NCI-H82 (cell line): ENCODE measurements around the gene ATRIP.

ENCODE experiments used
- DNase-seq: peaks from one replicate; lab custom pipeline; 2025; lab: John Stamatoyannopoulos, UW

ATRIP gene

DNA sequence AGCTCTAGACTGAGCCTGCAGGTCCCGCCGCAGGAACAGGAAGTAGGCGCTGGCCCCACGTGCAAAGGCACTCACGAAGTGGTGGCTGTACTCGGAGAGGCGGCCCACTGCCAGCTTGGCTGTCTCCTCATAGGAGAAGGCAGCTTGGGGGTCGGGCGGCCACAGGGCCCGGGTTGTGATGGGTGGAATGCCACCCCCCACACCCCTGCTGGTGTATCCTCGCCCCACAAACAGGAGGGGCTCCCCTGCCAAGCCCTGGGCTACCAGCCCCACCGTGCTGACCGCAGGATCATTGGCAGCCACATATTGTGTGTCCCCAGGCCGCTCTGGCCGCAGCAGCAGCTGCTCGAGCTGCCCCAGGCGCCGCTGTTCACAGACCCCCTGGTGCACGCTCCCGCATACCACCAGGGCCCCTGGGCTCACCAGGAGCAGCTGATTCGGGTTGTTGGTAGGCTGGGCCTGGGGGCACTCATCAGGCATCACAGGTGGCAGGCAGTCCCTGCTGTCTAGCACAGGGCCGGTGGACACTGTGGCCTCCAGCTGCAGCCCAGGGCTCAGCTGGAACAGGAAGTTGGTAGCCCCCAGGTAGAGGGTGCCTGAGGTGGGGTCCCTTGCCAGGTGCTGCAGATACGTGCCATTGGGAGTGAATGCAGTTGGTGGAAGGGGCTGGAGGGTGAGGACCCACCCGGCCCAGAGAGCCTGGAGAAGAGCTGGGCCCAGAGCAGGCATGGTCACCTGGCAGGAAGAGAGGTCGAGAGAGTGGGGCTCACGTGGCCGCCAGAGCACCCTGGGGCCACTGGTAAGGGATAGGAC, 22.4 kb upstream of the ATRIP start:
- DNase-seq = no peak

DNA sequence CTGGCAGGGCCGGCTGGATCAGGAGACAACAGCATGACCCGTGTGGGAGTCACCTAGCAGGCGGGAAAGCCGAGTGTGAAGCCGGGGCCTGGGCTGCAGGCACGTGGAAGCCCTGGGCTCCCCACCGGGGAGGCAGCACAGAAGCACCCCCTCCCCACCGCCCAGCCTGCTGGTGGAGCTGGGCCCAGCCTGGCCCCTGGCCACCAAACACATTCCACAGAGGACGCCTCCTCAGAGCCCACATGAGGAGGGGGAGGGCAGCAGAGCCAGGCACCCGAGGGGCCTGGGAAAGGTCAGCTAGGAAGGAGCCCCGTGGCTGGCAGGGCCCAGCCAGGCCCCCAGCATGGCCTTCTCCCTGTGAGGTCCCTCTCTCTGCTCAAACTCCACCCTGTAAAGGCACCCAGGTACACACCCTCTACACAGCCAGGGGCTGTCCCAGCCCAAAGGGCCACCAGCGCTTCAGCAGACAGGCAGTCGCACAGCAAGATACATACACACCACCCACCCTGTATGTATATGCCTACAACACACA, 21.2 kb upstream of the ATRIP start:
- no peak for DNase-seq

DNA sequence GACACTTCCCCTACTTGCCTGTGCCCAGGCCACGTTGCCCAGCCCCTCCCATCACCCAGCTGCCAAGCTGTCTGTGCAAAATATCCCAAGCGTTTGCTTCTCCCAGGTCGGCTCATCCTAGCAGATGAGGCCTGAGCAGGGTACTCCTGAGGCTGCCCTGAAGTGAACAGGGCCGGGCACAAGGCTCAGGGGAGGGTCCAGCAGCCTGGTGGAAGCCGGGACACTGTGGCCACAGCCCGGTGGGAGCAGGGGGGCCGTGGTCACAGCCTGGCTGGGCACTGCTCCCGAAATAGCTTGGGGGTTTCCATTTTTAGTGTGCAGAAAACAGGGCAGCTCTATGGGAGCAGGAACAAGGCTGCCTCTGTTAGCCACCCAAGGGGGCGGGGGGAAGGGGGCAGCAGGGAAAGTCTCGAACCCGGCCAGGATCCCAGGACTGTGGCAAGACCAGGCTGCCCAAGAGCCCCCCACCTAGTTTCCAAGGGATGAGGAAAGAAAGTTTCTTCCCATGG, 20.1 kb upstream of the ATRIP start:
- DNase-seq = no peak

GRCh38 chr3:48426944-48427629, 19.4 kb upstream of the ATRIP start:
- no peak for DNase-seq

- DNase-seq = no peak
These were observed 18.9 kb upstream of the ATRIP start for GRCh38 chr3:48427630-48427962.

DNA sequence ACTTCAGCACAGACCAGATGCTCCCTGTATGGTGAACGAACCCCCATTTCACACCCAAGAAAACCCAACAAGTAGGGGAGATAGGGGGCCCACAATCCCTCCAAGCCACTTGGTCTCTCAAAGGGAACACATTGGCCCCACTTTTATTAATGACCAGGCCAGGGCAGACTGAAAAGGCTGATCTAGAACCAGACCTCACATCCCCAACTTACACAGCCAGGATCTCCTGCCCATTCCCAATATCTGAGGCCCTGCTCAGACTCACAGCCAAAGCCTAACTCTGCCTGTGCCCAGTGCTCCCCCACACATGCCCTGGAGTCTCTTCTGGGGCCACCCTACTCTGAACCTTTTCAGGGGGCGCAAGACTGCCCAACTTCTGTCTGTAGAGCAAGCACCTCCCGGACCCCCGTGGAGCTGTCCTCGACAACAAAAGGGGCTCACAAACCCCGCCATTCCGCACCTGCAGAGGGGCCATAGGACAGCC, 18.4 kb upstream of the ATRIP start:
- no peak for DNase-seq

DNA sequence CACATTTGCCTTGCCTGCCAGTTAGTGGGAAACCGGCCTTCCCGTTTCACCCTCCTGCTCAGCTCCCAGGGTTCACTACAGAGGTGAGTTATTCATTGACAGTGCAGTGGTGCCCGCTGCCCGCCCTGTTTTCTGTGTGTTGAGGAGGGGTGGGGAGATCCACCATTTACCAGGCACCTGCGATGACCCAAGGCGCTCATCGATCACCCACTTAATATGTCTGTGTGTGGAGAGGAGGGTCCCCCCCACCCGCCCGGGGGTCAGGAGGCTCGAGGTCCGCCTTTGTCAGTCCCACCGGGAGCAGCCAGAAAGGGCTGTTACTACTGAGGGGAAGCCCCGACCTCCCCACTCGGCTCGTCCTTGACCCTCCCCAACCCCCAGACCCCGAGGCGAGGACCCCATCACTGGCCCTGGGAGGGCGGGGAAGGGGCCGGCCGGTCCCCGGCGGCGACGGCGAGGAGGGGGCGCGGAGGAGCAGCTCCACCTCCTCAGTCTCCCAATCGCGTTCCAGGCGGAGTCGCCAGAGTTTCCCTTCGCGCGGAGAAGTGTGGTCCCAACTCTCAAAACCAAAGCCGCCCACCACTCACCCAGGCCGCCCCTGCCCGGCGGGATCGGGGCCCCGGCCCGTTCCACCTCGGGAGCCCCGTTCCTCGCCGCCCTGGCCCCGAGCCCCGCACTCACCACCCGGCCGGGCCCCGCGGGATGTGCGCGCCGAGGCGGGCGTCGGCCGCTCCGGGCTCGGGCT, 17.8 kb upstream of the ATRIP start:
- DNase-seq = peak; percentile 50

- peak; percentile 66 for DNase-seq
These were observed 17.1 kb upstream of the ATRIP start for GRCh38 chr3:48429317-48429959.

DNA sequence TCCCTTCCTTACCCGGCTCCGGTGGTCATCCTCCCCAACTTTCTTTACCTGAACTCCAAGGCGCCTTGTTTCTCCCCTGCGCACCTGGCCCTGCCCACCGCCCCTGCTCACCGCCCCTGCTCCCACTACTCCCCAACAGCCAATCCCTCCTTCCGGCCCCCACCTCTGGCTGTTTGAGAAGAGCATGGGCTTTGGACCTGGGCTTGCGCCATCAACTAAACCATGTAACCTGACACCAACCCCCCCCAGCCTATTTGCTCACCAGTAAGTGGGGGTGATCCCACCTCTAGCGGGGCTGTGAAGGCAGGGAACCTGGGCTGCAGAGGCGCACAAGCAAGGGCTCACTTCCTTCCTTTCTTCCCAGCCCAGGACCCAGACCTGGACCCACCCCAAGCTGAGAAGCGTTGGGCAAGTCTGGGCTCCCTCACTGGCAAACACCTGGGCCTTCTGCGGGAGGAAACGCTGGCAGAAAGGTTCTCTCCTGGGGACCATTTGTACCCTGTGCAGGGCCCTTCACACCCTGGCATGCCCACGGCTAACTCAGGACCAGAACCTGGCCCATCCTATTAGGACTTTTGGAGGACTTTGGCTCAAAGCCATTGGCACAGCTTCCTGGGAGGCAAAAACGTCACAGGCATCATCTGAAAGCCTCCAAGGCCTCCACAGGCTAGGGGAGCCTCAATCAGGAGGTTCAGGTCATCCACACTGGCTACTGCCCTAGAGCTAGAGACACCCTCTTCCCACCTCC, 16.4 kb upstream of the ATRIP start, which contains the start of gene PLXNB1:
Gene PLXNB1 (minus strand): TSS at position 127 of the 748 bp plus-strand sequence. CDS start 5,475 bp downstream, outside the sequence.
- peak; percentile 76 for DNase-seq

DNA sequence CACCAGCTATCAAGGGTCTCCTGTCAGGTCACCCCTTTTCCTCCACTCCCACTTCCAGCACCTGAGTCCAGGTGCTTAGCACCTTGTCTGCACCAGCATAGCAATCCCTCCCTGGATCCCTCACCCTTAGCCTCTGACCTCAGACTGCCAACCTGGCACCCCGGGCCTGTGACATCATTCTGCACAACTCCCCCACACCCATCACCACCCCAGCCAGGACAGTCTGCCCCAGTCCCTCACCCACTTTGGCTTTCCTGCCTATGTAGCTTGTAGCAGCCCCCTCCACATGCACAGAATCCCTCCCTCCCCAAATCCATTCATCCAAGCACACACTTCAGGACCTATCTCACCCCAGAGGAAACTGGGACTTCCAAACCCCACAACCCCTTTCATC, 15.8 kb upstream of the ATRIP start:
- DNase-seq = no peak

DNA sequence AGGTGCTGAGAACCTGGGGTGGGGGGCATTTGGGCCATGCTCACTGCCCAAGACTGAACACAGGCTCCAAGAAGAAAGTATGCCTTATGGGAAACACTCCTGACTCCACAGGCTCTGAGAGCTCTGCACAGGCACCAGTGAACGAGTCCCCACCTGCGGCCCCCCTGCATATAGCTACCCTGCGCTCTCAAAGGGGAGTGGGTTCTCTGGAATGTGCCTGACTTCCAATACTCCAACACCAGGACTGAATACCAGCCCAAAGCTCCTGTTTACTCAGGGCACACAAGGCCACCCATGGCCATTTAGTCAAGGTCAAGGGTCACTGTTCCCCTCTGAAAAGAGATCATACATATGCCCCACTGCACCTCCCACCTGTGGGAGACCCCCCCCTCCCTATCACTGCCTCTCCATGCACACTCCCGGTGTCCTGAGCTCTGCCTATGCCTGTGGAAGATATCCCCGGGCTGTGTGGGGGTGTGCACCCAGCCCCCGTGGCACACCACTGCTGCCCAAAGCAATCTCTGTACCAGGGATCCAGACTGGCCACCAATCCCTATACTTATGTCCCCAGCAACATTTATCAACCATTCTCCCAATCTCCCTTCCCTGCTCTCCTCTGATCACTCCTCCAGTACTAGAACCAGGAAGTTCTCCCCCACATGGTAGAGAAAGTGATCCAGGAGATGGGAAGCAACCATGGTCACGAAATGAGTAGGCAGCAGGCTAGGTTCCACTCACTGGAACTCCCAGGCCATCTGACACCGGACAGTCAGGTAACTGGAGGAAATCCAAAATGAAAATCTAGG, 15.1 kb upstream of the ATRIP start:
- DNase-seq = no peak

DNA sequence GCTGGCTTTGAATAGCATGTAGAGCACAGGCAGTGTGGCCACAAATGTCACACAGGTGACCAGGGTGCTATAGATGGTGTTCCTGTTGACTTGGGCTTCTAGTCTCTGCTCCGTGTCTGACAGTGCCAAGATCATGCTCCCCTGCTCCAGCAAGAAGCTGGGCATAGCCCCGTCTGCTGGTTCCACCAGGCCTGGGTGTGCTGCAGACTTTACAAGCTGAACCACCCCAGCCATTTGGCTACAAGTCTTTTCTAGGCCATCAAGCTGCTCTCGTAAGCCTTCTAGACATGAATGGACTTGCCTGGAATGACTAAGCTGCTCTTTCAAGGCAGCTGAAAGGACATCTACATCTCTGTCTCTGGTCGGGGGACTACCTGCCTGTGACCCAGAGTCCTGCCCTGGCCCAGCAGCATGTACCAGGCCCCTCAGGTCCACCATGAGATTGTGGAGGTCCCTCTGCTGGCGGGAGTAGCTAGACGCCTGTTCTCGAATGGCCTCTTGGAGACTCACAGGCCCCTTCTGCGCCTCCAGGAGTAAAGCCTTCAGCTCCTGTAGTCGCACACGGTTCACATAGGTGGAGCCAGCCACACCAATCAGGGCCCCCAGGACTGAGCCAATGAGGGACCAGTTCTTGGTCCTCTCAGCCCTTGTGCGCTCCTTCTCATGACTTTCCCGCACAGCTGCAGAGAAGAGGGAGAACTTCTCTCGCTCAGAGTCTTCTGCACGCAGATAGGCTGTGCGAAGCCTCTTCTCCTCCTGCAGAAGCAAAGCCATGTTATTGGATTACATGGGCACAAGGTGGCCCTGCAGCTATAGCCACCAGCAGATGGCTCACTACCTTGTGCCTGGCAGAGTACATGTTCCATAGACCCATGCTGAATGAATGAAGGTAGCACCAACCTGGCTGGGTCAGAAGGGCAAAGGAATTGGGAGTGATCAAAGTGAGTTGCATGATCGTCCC, 13.8 kb upstream of the ATRIP start:
- DNase-seq = peak; percentile 47

GRCh38 chr3:48433472-48434118, 12.9 kb upstream of the ATRIP start:
- DNase-seq = no peak

GRCh38 chr3:48434591-48435222, 11.8 kb upstream of the ATRIP start:
- no peak for DNase-seq

DNA sequence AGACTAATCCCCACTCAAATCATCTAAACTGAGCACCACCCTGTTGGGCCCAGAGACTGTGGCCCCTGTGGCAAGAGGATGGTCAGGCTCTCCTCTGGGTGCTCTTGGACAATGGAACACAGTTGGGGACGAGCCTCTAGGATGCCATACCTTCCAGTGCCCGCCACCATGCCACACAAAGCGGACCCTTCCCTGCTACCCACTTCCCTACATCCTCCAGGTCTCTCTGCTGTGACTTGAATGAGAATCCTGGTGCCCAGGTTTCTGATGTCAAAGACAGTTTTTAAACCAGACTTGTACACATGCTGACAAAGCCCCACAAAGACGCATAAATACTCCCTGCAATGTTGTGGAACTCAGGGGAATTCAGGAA, 11.3 kb upstream of the ATRIP start:
- DNase-seq = no peak

DNA sequence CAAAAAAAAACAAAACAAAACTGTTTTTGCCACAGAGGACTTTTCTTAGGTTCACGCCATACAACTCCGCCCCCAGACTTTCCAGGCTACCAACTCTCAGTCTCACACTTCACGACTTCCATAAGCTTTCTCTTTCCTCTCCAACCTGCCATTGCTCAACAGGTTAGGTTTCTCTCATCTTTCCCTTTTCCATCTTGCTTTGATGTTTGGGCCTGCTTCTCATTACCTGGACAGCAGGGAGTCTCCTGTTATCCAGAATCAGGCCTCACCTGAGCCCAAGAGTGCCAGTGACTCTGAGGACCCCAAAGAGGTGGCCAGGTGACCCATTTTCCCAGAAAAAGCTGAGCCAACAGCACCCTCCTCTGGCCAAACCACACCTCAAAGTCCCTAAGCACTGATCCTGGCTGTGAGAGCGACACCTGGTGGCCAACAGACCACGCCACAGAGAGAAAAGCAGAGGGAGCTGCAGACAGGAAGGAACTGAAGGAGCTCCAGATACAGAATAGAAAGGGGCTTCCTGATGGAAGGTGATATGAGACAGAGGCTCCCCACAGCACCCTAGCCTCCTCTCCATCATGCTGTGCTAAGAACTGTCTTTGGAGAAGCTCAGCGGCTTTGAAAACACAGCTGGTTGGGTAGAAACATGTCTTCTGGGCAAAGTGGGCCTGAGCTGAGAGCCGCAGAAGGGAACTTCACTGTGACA, 10.6 kb upstream of the ATRIP start:
- DNase-seq = peak; percentile 85

DNA sequence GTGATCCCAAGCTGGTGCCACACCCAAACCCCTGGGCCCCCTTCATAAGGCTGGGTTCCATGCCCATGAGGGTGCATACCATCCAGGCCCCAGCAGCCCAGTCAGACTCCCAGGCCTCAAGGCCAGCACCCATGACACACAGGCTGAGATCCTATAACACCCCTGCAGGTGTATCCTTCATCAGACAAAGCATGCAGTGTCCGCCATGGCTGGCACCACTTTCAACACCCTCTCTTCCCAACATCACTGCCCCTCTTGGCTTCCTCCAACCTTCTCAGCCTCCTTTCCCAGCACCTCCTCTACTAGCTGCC, 10.1 kb upstream of the ATRIP start:
- DNase-seq = no peak

- no peak for DNase-seq
These were observed 9.7 kb upstream of the ATRIP start for GRCh38 chr3:48436855-48437254.
